ENCODE measurements around the gene SPEF1. TPM values are rescaled to one million over a fixed set of nuclear protein-coding genes. Genes with fewer than 3 reads are reported as not detected.

SPEF1 gene
- total and polyA plus RNA-seq, 2 of the 13 experiments (the other 11 are each of a cell fraction or from before 2014, with no cell fraction given): 0.11 to 0.27 TPM

GRCh38 chr20:3767427-3768341 lies 13.6 kb downstream of the SPEF1 start, which contains the start of gene ADISSP (continued):
- peak; percentile 75; the same call in 1 of the 2 replicates for TF ChIP-seq ZNF318 (CRISPR knock-in tag; IDR thresholded peaks at IDR 0.05)
- peak; percentile 86 for TF ChIP-seq KMT2B (CRISPR knock-in tag; IDR thresholded peaks at IDR 0.05)
- TF ChIP-seq BATF2 (CRISPR knock-in tag; IDR thresholded peaks at IDR 0.05): peak; percentile 92; the same call in 1 of the 2 replicates
- TF ChIP-seq ZMYM3 (CRISPR knock-in tag; IDR thresholded peaks at IDR 0.05): peak; percentile 67
- TF ChIP-seq EP300 (IDR thresholded peaks at IDR 0.05; ENCODE audit: low read depth in 2 of 2, low read length in 2 of 2): 0 out of 4 replicates have a peak, but pooled peaks of 1 of the 2 experiments have one; percentile 10
- TF ChIP-seq EP300 (CRISPR knock-in tag; IDR thresholded peaks at IDR 0.05; ENCODE audit: borderline replicate concordance): no peak; the same call in 1 of the 2 replicates
- peak; percentile 92 for TF ChIP-seq POLR2G (IDR thresholded peaks at IDR 0.05; ENCODE audit: low read depth, low read length)
- peak; percentile 61; the same call in 1 of the 2 replicates for TF ChIP-seq HNF4G (IDR thresholded peaks at IDR 0.05; ENCODE audit: borderline replicate concordance, low read depth, low read length)
- no peak for TF ChIP-seq HNF4G (CRISPR knock-in tag; IDR thresholded peaks at IDR 0.05; ENCODE audit: borderline replicate concordance, low read depth)
- no peak for TF ChIP-seq MAFG (CRISPR knock-in tag; IDR thresholded peaks at IDR 0.05)
- peak; percentile 19; the same call in 1 of the 2 replicates for TF ChIP-seq ZFP41 (CRISPR knock-in tag; IDR thresholded peaks at IDR 0.05; ENCODE audit: borderline replicate concordance)
- TF ChIP-seq SALL1 (CRISPR knock-in tag; IDR thresholded peaks at IDR 0.05): peak; percentile 86
- TF ChIP-seq ZNF720 (CRISPR knock-in tag; IDR thresholded peaks at IDR 0.05): peak; percentile 55; the same call in 1 of the 2 replicates
- TF ChIP-seq PHB2 (IDR thresholded peaks at IDR 0.05; ENCODE audit: partially characterized antibody): no peak
- TF ChIP-seq RBFOX2 (IDR thresholded peaks at IDR 0.05; ENCODE audit: low read depth, low read length): peak; percentile 93
- TF ChIP-seq ZNF367 (CRISPR knock-in tag; IDR thresholded peaks at IDR 0.05; ENCODE audit: borderline replicate concordance): no peak
- peak; percentile 86 for TF ChIP-seq MAZ (IDR thresholded peaks at IDR 0.05; ENCODE audit: borderline replicate concordance, low read depth, low read length)
- TF ChIP-seq MAZ (CRISPR knock-in tag; IDR thresholded peaks at IDR 0.05; ENCODE audit: low read depth): peak; percentile 90
- peak; percentile 94 for TF ChIP-seq ZNF576 (CRISPR knock-in tag; IDR thresholded peaks at IDR 0.05)
- peak; percentile 98 for TF ChIP-seq ZNF776 (CRISPR knock-in tag; IDR thresholded peaks at IDR 0.05)
- TF ChIP-seq PHF20 (CRISPR knock-in tag; IDR thresholded peaks at IDR 0.05): peak; percentile 77
